C4-2B (cell line): ENCODE measurements around the gene JAKMIP2.

ENCODE experiments used
- H3K27ac ChIP-seq: fragments of 450-650 bp; 2 replicates; pipeline ENCODE4 v1.5.1; 2017
- CTCF ChIP-seq: fragments of 450-650 bp; conservative IDR thresholded peaks from 2 replicates; pipeline ENCODE4 v1.5.1; 2017; ENCODE audit warnings: mild to moderate bottlenecking
- ZFX ChIP-seq: fragments of 450-650 bp; IDR thresholded peaks from 2 replicates; pipeline ENCODE4 v1.6.1; 2017

The JAKMIP2 gene

GRCh38 chr5:147784146-147784987 is 1.8 kb upstream of the JAKMIP2 start:
- TF ChIP-seq CTCF, result no peak
- TF ChIP-seq ZFX, result no peak
- H3K27ac ChIP-seq, result no peak overlapping the region

GRCh38 chr5:147780924-147781573 is 1.5 kb downstream of the JAKMIP2 start:
- no peak overlapping the region for H3K27ac ChIP-seq
- TF ChIP-seq ZFX (no peak), CTCF (no peak)

- no peak overlapping the region for H3K27ac ChIP-seq
- TF ChIP-seq ZFX, result no peak
- TF ChIP-seq CTCF, result no peak
Measured at GRCh38 chr5:147779694-147780093, 2.8 kb downstream of the JAKMIP2 start.

GRCh38 chr5:147776989-147777388 is 5.5 kb downstream of the JAKMIP2 start:
- H3K27ac ChIP-seq, result no peak overlapping the region
- no peak for TF ChIP-seq CTCF
- no peak for TF ChIP-seq ZFX

- TF ChIP-seq ZFX (no peak), CTCF (no peak)
- no peak overlapping the region for H3K27ac ChIP-seq
Measured at GRCh38 chr5:147773587-147773986, 8.9 kb downstream of the JAKMIP2 start.

- no peak for TF ChIP-seq ZFX
- TF ChIP-seq CTCF, result no peak
- H3K27ac ChIP-seq, result no peak overlapping the region
Measured at GRCh38 chr5:147773139-147773538, 9.4 kb downstream of the JAKMIP2 start.

GRCh38 chr5:147767048-147767447 is 15.5 kb downstream of the JAKMIP2 start:
- no peak for TF ChIP-seq ZFX
- TF ChIP-seq CTCF, result no peak
- no peak overlapping the region for H3K27ac ChIP-seq
